HG02870 (cell line): Measurements from ENCODE around the gene LRRC28.

Source experiments
- ATAC-seq: cut with Tn5 transposase; IDR thresholded peaks from one replicate; pipeline ENCODE4 v1.9.1; 2021; ENCODE audit warnings: mild to moderate bottlenecking, moderate library complexity; ENCODE audit not compliant: unreplicated experiment

Gene LRRC28

GRCh38 chr15:99305761-99306505 is 54.7 kb downstream of the LRRC28 start:
- ATAC-seq = no peak

DNA sequence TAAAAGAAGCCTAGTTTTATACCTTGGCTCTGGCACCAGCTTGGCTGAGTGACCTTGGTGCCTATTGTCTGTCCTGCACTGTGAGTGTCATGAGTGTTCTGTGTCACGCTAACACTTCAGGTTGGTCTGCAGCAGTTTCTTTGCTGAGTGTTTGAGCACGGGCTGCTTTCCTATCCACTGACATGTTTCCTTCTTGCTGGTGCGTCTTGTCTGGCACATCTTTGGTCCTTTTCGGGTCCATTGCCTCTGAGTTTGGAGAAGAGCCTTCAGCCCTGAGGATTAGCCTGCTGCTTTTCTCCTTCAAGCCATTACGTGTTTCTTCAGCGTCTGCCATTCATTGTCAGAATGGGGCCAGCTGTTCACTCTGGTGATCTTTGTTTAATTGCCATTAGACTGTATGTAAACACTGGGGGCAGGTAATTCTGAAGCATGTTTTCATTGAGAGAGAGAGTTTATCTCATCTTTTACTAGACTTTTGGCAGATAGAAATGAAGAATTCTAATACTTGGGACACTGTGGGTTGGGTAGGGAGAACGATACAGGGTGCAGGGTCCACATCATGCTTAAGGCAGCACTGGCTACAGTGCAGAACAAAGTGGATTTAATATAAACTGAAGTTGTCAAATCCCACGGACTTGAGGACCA is 55.5 kb downstream of the LRRC28 start:
- ATAC-seq = no peak

DNA sequence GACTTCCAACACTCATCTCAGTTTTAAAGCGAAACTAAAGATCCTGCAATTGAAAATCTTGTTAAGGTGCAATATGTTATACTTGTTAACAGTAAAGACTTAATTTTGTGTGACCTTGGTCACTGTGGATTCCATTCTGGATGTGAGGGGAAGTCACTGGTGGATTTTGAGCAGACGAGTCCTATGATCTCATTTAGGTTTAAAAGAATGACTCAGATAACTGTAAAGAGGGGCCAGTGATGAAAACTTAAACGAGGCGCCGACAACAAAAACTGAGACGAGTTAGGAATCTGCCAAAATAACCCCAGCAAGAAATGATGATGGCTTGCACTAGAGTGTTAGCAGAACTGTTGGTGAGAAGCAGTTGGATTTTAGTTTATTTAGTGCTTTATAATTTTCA is 56.5 kb downstream of the LRRC28 start:
- ATAC-seq = no peak

- no peak for ATAC-seq
These were observed 59.5 kb downstream of the LRRC28 start for GRCh38 chr15:99310745-99311144.

DNA sequence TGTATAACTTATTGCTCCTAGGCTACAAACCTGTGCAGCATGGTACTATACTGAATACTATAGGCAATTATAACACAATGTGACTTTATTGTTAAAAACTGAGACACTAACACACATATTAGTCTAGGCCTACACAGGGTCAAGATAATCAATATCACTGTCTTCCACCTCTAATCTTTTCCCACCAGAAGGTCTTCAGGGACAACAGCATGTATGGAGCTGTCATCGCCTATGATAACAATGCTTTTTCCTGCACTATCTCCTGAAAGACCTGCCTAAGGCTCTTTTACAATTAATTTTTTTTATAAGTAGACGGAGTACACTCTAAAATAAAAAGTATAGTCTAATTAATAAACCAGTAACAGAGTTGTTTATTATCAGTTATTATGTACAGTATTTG is 60.9 kb downstream of the LRRC28 start:
- no peak for ATAC-seq

DNA sequence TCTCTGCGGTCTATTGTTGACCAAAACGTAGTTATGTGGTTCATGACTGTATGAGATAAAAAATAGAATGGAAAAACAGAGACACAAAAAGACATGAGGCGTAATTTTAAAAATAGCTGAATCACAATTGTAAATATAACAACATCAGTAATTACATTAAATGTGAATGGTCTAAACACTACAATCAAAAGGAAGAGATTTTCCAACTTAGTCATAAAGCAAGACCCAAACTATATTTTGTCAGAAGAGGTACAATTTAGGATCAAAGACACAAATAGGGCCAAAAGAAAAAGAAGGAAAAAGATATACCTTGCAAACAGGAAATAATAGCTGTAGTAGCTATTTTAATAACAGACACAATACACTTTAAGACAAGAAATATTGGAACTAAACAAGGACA is 61.5 kb downstream of the LRRC28 start:
- no peak for ATAC-seq

GRCh38 chr15:99315636-99316035 is 64.4 kb downstream of the LRRC28 start:
- no peak for ATAC-seq

DNA sequence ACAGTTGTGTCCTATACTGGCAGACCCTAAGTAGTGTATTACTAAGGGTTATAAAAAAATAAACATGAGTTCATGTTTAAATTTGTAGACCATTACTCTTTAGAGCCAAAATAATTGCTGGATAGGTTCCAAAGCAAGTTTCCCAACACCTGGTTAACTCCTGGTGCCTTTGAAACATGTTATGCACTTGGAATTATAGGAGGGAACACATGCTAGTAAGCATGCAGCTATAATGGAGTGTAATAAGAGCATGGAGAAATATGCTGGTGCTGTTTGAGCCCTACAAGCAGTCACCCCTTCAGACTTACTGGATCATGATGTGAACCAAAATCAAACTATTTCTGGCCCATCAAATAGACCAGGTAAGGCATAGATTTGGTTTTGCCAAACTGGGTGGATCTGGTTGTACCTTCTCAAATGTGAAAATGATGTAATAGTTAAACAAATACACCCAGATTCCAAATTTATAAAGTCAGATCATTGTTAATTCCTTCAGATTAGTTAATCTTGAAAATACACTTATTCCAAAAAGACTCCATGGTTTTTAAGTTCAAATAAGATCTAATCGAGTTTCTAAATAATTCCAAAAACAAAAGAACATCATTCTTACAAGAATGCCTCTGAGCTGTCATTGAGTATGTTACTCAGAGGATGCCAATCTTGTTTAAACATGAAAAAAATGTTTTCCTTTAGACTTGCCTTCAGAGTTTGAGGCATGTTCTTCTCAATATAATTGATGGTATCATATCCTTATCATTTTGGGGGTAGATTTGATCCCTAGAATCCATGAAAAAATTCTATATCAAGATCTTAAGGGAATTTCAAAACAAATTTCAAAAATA is 69.3 kb downstream of the LRRC28 start:
- ATAC-seq = no peak

DNA sequence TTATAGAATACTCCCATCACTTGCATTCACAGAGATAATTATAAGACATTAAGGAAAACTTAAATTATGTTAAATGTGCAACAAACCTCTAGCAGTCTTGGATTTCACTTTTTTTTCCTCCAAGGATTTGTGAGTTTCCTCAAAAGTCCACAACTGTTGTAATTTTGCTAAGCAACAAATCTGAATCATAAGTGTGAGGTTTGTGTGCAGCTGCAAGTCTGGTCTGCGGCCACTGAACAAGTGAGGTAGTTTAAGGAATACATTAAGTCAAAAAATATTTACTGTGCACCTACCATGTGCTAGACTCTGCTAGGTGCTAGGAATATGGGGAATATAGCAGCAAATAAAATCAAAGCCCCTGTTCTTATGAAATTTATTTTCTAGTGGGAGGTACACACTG is 70.2 kb downstream of the LRRC28 start:
- no peak for ATAC-seq

GRCh38 chr15:99322643-99323405 is 71.5 kb downstream of the LRRC28 start:
- ATAC-seq = no peak

GRCh38 chr15:99324082-99324620 is 72.9 kb downstream of the LRRC28 start:
- peak; percentile 74 for ATAC-seq

DNA sequence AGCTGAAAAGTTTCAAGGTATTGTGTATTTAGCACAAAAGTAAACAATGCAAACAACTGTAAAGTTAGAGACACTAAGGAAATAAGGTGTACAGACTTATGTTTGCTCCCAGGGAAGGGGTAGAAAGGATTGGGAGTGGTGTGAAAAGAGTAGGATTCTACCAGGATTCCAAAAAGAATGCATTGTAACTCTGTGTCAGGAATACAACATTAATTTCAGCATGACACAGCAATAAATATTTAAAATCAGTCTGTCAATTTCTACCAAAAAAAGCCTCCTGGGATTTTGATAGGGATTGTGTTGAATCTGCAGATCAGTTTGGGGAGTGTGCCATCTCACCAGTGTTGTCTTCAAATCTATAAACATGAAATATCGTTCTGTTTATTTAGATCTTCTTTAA is 73.4 kb downstream of the LRRC28 start:
- no peak for ATAC-seq

DNA sequence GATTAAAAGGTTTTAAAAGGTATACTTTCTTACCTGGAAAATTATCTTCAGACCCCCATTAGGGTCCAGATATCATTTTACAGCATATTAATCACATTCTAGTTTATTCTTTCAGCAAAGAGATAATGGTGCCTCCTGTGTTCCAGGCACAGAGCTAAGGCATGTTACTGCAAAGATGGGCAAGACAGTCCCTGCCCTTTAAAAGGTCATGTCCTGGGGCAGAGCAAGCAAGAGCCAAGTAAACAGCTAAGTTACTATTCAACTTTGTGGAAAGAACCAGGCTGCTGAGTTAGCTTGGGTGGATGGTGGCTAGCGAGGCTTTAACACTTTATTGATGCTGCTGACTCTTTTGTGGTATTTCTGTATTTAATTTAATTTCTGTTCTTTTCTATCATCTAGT is 75.0 kb downstream of the LRRC28 start:
- no peak for ATAC-seq

GRCh38 chr15:99328106-99329072 is 77.1 kb downstream of the LRRC28 start:
- no peak for ATAC-seq

DNA sequence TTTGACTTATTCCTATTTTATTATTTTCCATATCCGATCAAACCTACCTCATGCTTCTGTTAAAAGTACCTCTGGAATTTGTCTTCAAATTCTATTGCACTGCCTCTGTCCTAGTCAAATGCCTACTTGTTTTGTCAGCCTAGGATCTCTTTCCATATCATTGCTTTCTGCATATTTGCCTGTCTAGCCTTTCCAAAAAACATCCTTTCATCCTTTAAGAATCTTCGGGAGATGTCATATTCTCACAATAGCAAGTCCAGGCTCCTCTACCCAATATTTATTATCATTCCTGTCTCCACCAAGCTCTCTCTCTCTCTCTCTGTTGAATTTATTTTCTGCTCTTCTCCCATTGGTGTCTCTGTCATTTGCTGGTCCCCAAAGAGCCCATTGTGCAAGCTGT is 80.1 kb downstream of the LRRC28 start:
- ATAC-seq = no peak

- no peak for ATAC-seq
These were observed 82.1 kb downstream of the LRRC28 start for GRCh38 chr15:99333413-99333812.

DNA sequence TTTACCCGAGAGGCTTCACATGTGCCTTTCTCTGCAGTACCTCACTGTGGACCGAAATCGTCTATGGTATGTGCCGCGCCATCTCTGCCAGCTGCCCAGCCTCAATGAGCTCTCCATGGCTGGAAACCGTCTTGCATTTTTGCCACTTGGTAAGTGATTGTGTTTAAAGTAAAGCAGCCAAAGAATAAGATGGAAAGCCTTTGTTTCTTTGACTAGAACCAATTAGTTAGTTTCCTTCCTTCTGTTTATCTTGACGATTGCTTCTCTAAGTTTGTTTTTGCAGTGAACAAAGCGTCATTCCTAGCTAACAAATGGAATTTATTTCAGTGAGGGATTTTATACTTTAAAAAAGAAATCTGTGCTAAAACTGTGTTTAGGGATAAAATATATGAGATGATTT is 82.7 kb downstream of the LRRC28 start:
- ATAC-seq = no peak

DNA sequence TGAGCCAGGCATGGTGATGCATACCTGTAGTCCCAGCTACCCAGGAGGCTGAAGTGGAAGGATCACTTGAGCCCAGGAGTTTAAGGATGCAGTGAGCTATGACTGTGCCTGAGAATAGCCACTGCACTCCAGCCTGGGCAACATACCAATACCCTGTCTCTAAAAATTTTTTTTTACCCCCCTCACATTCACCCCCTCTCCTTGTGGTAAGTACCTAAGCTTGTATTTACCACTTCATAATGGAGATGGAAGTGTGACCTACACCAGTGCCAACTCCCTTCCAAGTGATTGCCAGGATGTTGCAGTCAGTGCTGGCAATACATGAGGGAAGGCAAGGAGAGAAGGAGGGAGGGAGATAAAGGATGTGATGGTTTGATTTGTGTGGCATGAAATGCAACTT is 84.2 kb downstream of the LRRC28 start:
- ATAC-seq = no peak

GRCh38 chr15:99336794-99337193 is 85.5 kb downstream of the LRRC28 start:
- ATAC-seq = no peak

GRCh38 chr15:99340347-99340746 is 89.1 kb downstream of the LRRC28 start:
- ATAC-seq = no peak
